ENCODE measurements around the gene MTMR11. TPM values are rescaled to one million over a fixed set of nuclear protein-coding genes. Genes with fewer than 3 reads are reported as not detected.

The MTMR11 gene
- total RNA-seq, 1 experiment from 2014 or later = 3.9 TPM

DNA sequence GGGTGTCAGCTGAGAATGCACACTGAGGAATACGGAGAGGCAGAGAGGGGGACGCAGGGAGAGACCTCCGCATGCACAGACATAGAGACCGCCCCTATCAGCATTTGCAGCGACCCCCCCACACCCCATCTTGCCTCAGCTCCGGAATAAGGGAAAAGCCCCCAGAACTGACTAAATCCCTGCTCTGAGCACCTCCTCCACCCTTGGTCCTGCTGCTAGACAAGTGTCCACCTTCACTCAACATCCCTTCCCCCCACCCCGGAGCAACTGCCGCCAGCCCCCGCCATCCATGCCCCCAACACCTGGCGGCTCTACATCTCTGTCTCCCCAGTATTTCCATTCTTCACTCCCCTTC lies 19.8 kb downstream of the MTMR11 start:
- Mint-ChIP-seq H3K27me3 (ENCODE audit: low read depth) (no peaks in the 10 kb centered on the region), H3K4me1 (peaks cover 27 to 31% of the 10 kb centered on the region in 2 experiments), H3K27ac (no peak overlapping the region; a peak in 1 of 7 replicates), H3K4me3 (peak overlapping the region; percentile 88 to 98), H3K9me3 (no peaks in the 10 kb centered on the region), H3K36me3 (ENCODE audit: insufficient read depth in 1 of 3, low read depth in 3 of 3) (peaks cover 11 to 22% (median 15%) of the 10 kb centered on the region in 3 experiments; a peak in 6 of 7 replicates)
- H3K4me2 ChIP-seq (ENCODE audit: insufficient read depth, insufficient read length, low read length) = peak overlapping the region; percentile 65
- no peak for DNase-seq
- no peak overlapping the region for H4K8ac ChIP-seq (replicated peaks; ENCODE audit: insufficient read length, low read depth, low read length)
- H3K23ac ChIP-seq (ENCODE audit: insufficient read length, low read depth, low read length) = no peak overlapping the region
- no peaks in the 10 kb centered on the region; the same call in 1 of the 2 replicates for H3K79me2 ChIP-seq (ENCODE audit: insufficient read depth, low read length)
- no peak overlapping the region for H2BK5ac ChIP-seq (ENCODE audit: insufficient read length, low read length)
- no peak overlapping the region for H2BK12ac ChIP-seq (ENCODE audit: insufficient read length, low read depth, low read length)
- H2AK5ac ChIP-seq (ENCODE audit: insufficient read length, low read length) = no peak overlapping the region
- H2BK15ac ChIP-seq (ENCODE audit: low read depth, low read length) = no peak overlapping the region
- H3K9ac ChIP-seq (ENCODE audit: extremely low read depth, insufficient read length, low read length) = peak overlapping the region; percentile 53
- no peak overlapping the region for H3K27ac ChIP-seq (ENCODE audit: insufficient read length, low read depth, low read length)
- no peak overlapping the region for H3K4ac ChIP-seq (ENCODE audit: low read depth, low read length)
- WGBS (ENCODE audit: extremely low coverage, insufficient read length, low lambda C conversion rate) = no CpG with 5 or more reads among the region's 10 CpGs
- TF ChIP-seq, protein P1, sequence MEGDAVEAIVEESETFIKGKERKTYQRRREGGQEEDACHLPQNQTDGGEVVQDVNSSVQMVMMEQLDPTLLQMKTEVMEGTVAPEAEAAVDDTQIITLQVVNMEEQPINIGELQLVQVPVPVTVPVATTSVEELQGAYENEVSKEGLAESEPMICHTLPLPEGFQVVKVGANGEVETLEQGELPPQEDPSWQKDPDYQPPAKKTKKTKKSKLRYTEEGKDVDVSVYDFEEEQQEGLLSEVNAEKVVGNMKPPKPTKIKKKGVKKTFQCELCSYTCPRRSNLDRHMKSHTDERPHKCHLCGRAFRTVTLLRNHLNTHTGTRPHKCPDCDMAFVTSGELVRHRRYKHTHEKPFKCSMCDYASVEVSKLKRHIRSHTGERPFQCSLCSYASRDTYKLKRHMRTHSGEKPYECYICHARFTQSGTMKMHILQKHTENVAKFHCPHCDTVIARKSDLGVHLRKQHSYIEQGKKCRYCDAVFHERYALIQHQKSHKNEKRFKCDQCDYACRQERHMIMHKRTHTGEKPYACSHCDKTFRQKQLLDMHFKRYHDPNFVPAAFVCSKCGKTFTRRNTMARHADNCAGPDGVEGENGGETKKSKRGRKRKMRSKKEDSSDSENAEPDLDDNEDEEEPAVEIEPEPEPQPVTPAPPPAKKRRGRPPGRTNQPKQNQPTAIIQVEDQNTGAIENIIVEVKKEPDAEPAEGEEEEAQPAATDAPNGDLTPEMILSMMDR (conservative IDR thresholded peaks at IDR 0.05) = no peak
- H3K27me3 ChIP-seq (ENCODE audit: insufficient read depth, low read length) = no peaks in the 10 kb centered on the region
- no peak overlapping the region for H2BK120ac ChIP-seq (ENCODE audit: low read depth, low read length, poor library complexity, severe bottlenecking)
- peaks cover 13% of the 10 kb centered on the region for H3K23me2 ChIP-seq (ENCODE audit: insufficient read length, low read depth, low read length, poor library complexity, severe bottlenecking)
- H3K56ac ChIP-seq (ENCODE audit: insufficient read length, low read depth, low read length) = no peak overlapping the region
- H3T11ph ChIP-seq (ENCODE audit: low read length) = no peak overlapping the region
- H4K5ac ChIP-seq (ENCODE audit: insufficient read length, low read depth, low read length) = no peak overlapping the region
- H3K9me3 ChIP-seq (ENCODE audit: control insufficient read depth, low read depth, low read length) = no peaks in the 10 kb centered on the region
- H4K20me1 ChIP-seq (ENCODE audit: control insufficient read depth, insufficient read depth, insufficient read length) = no peaks in the 10 kb centered on the region
- peaks cover 8% of the 10 kb centered on the region; the same call in 1 of the 2 replicates for H3K4me1 ChIP-seq (ENCODE audit: insufficient read depth, low read length)
- no peak overlapping the region for H2BK20ac ChIP-seq (ENCODE audit: low read depth, low read length, poor library complexity, severe bottlenecking)
- no peak overlapping the region for H3K18ac ChIP-seq (ENCODE audit: insufficient read length, low read depth, low read length)
- H4K91ac ChIP-seq (ENCODE audit: insufficient read length, low read depth, low read length) = no peak overlapping the region
- H2AFZ ChIP-seq (ENCODE audit: low read length) = no peak overlapping the region
- H3K79me1 ChIP-seq (ENCODE audit: insufficient read depth, low read depth, low read length, poor library complexity, severe bottlenecking) = no peaks in the 10 kb centered on the region
- no peak overlapping the region for H3K14ac ChIP-seq (ENCODE audit: insufficient read depth, low read length)

Data from H9 (cell line).